ENCODE measurements around the gene IL23A.

Gene IL23A

DNA sequence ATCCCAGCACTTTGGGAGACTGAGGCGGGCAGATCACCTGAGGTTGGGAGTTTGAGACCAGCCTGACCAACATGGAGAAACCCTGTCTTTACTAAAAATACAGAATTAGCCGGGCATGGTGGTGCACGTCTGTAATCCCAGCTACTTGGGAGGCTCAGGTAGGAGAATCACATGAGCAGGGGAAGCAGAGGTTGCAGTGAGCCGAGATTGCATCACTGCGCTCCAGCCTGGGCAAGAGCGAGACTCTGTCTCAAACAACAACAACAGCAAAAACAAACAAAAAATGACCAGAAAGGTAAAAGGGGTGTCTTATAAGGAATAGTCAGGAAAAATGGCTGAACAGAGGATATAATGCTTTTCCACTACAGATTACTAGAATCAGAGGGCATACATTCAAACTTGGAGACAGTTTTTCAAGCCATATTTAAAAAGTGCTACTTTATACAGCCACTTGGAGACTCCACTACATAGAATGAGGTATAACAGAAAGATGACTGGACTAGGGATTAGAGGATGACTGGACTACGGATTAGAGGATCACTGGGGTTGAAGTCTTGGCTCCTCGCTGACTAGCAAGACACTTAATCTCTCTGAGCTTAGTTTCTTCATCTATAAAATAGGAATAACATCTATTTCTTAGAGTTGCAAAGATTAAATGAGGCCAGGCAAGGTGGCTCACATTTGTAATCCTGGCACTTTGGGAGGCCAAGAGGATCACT lies 33.7 kb upstream of the IL23A start:
- no peak overlapping the region for H3K4me2 ChIP-seq (ENCODE audit: low read length)
- peaks cover 7% of the 10 kb centered on the region for H3K79me2 ChIP-seq
- H3K4me3 ChIP-seq (ENCODE audit: low read depth, low read length): no peak overlapping the region
- H3K36me3 ChIP-seq (ENCODE audit: control insufficient read depth, insufficient read depth, low read length): no peaks in the 10 kb centered on the region
- H3K9ac ChIP-seq: no peak overlapping the region
- no peaks in the 10 kb centered on the region for H3K27me3 ChIP-seq (ENCODE audit: control insufficient read depth, insufficient read depth, low read length)
- no peaks in the 10 kb centered on the region for H3K9me3 ChIP-seq (ENCODE audit: control insufficient read depth, low read length)
- H2AFZ ChIP-seq: no peak overlapping the region
- peaks cover 13% of the 10 kb centered on the region for H3K4me1 ChIP-seq
- TF ChIP-seq, protein P1, sequence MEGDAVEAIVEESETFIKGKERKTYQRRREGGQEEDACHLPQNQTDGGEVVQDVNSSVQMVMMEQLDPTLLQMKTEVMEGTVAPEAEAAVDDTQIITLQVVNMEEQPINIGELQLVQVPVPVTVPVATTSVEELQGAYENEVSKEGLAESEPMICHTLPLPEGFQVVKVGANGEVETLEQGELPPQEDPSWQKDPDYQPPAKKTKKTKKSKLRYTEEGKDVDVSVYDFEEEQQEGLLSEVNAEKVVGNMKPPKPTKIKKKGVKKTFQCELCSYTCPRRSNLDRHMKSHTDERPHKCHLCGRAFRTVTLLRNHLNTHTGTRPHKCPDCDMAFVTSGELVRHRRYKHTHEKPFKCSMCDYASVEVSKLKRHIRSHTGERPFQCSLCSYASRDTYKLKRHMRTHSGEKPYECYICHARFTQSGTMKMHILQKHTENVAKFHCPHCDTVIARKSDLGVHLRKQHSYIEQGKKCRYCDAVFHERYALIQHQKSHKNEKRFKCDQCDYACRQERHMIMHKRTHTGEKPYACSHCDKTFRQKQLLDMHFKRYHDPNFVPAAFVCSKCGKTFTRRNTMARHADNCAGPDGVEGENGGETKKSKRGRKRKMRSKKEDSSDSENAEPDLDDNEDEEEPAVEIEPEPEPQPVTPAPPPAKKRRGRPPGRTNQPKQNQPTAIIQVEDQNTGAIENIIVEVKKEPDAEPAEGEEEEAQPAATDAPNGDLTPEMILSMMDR (IDR thresholded peaks at IDR 0.05): no peak
- H3K27ac ChIP-seq: no peak overlapping the region

DNA sequence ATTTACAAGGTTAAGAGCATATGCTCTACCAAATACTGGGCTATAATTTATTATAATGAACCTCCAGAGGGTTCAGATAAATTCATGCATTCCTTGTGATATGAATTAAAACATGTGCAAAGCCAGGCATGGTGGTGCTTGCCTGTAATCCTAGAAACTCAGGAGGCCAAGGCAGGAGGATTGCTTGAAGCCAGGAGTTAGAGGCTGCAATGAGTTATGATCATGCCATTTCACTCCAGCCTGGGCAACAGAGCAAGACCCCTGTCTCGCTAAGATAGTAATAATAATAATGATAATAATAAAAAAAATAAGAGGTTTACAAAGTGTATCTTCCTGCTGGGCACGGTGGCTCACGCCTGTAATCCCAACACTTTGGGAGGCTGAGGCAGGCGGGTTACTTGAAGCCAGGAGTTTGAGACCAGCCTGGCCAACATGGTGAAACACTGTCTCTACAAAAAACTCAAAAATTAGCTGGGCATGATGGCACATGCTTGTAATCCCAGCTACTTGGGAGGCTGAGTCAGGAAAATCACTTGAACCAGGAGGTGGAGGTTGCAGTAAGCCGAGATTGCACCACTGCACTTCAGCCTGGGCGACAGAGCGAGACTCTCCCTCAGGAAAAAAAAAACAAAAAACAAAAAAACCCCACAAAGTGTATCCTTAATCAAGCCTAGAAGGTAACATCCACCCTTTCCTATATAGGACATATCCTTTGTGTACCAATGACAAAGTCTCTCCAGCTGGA lies 31.3 kb upstream of the IL23A start:
- H3K27me3 ChIP-seq (ENCODE audit: control insufficient read depth, insufficient read depth, low read length): no peaks in the 10 kb centered on the region
- H3K4me2 ChIP-seq (ENCODE audit: low read length): no peak overlapping the region
- no peak overlapping the region for H3K4me3 ChIP-seq (ENCODE audit: low read depth, low read length)
- H3K27ac ChIP-seq: no peak overlapping the region
- peaks cover 2% of the 10 kb centered on the region for H3K79me2 ChIP-seq
- no peaks in the 10 kb centered on the region for H3K9me3 ChIP-seq (ENCODE audit: control insufficient read depth, low read length)
- TF ChIP-seq, protein P1 (IDR thresholded peaks at IDR 0.05): no peak
- H3K4me1 ChIP-seq: no peaks in the 10 kb centered on the region
- no peak overlapping the region for H3K9ac ChIP-seq
- no peak overlapping the region for H2AFZ ChIP-seq
- H3K36me3 ChIP-seq (ENCODE audit: control insufficient read depth, insufficient read depth, low read length): no peaks in the 10 kb centered on the region

DNA sequence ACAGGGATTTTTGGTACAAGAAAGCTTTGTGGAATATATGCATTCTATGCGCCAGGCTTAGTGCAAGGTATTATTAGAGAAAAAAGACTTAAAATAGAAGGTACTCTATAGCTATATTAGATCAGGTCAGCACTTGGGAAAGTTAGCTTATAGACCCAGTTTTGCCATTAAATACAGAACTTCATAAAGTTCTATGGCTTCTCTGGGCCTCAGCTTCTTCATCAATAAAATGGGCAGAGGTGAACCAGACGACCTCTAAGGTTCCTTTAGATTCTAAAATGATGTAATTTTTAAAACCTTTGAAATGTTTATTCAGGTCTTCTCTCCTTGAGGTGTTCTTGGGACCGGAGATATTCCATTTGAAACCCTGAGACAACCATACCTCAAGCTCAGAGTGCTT lies 30.0 kb upstream of the IL23A start:
- Histone ChIP-seq H3K9ac (no peak overlapping the region), H3K79me2 (peaks cover 2% of the 10 kb centered on the region), H3K4me1 (no peaks in the 10 kb centered on the region), H3K4me3 (ENCODE audit: low read depth, low read length) (no peak overlapping the region), H3K36me3 (ENCODE audit: control insufficient read depth, insufficient read depth, low read length) (no peaks in the 10 kb centered on the region), H3K27me3 (ENCODE audit: control insufficient read depth, insufficient read depth, low read length) (no peaks in the 10 kb centered on the region), H3K27ac (no peak overlapping the region), H3K4me2 (ENCODE audit: low read length) (no peak overlapping the region), H2AFZ (no peak overlapping the region), H3K9me3 (ENCODE audit: control insufficient read depth, low read length) (no peaks in the 10 kb centered on the region)
- TF ChIP-seq, protein P1 (IDR thresholded peaks at IDR 0.05): no peak

DNA sequence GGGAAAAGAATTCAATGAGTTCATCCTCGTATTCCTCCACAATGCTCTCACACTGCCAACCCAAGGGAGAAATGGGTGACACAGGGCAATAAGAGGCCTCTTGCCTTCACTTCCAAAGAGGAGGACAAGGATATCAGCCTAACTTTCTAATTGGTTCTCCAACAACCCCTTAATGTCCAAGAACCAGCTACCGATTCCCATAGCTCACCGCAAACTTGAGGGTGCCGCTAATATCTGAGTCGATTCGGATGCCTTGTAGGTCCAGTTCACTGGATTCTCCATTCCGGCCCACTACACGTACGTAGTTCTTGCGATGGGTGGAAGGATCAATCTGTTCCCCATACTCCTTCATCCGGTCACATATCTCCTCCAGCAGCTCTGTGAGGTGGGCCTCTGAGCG lies 27.7 kb upstream of the IL23A start:
- Histone ChIP-seq H3K9me3 (ENCODE audit: control insufficient read depth, low read length) (no peaks in the 10 kb centered on the region), H3K4me3 (ENCODE audit: low read depth, low read length) (no peak overlapping the region), H3K27ac (no peak overlapping the region), H2AFZ (no peak overlapping the region), H3K4me2 (ENCODE audit: low read length) (no peak overlapping the region), H3K27me3 (ENCODE audit: control insufficient read depth, insufficient read depth, low read length) (no peaks in the 10 kb centered on the region), H3K79me2 (peaks cover 12% of the 10 kb centered on the region), H3K9ac (no peak overlapping the region), H3K4me1 (peaks cover 7% of the 10 kb centered on the region), H3K36me3 (ENCODE audit: control insufficient read depth, insufficient read depth, low read length) (no peaks in the 10 kb centered on the region)
- TF ChIP-seq, protein P1 (IDR thresholded peaks at IDR 0.05): no peak
